GM18907 (cell line): ENCODE measurements around the gene KCNH8.

Experiments used
- ATAC-seq: cut with Tn5 transposase; IDR thresholded peaks from one replicate; pipeline ENCODE4 v1.9.1; 2021; ENCODE audit warnings: mild to moderate bottlenecking, moderate library complexity; ENCODE audit not compliant: unreplicated experiment

KCNH8 gene

DNA sequence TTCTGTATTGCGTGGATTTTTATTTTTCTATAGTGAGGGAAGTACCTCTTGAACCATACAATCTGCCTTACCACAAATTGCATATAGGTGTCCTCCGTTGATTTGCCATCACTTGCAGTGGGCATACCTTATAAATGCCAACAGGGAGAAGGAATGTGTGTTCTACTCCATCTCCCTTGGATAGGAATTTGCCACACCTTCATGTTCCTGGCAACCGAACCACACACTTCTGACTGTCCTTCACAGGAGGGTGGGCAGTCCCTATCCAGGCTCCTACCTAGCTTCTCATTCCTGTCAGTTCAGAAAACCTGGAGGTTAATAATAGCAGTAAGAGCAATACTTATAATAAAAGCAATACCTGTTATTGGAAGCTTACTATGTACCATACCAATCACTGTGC lies 428.0 kb downstream of the KCNH8 start:
- ATAC-seq = no peak
